Ecto neural progenitor cell (in vitro differentiated cells): ENCODE measurements around the gene STARD9.
A peak's percentile ranks its signal among the peaks of the same experiment; 100 is the strongest.
"Not testable (repeated sequence)": the region's sequence is repeated elsewhere in the genome, so short reads cannot be mapped to it uniquely, and the experiment has no call there.

Experiments
- DNase-seq: peaks from one replicate; pipeline ENCODE4 v3.0.0-alpha.2; 2018; ENCODE audit warnings: low spot score

STARD9 gene

GRCh38 chr15:42590619-42591237, 15.3 kb downstream of the STARD9 start:
- DNase-seq = no peak

GRCh38 chr15:42591238-42591934, 16.0 kb downstream of the STARD9 start:
- DNase-seq = no peak

GRCh38 chr15:42592716-42593115, 17.3 kb downstream of the STARD9 start:
- DNase-seq = no peak

GRCh38 chr15:42593143-42593542, 17.7 kb downstream of the STARD9 start:
- DNase-seq = no peak

GRCh38 chr15:42594095-42594494, 18.7 kb downstream of the STARD9 start:
- DNase-seq = no peak

GRCh38 chr15:42595626-42596240, 20.3 kb downstream of the STARD9 start:
- no peak for DNase-seq

GRCh38 chr15:42601316-42601715, 25.9 kb downstream of the STARD9 start:
- DNase-seq = not testable (repeated sequence)

- DNase-seq = no peak
Measured at GRCh38 chr15:42602501-42602900, 27.1 kb downstream of the STARD9 start.

- DNase-seq = no peak
Measured at GRCh38 chr15:42603978-42604377, 28.6 kb downstream of the STARD9 start.

- DNase-seq = no peak
Measured at GRCh38 chr15:42604894-42605744, 29.7 kb downstream of the STARD9 start.

- no peak for DNase-seq
Measured at GRCh38 chr15:42605796-42606195, 30.4 kb downstream of the STARD9 start.

GRCh38 chr15:42608110-42608531, 32.7 kb downstream of the STARD9 start:
- DNase-seq = no peak

GRCh38 chr15:42608752-42609488, 33.5 kb downstream of the STARD9 start:
- DNase-seq = no peak

GRCh38 chr15:42611532-42611931, 36.1 kb downstream of the STARD9 start:
- no peak for DNase-seq

- no peak for DNase-seq
Measured at GRCh38 chr15:42612367-42612912, 37.0 kb downstream of the STARD9 start.

GRCh38 chr15:42616107-42616506, 40.7 kb downstream of the STARD9 start:
- DNase-seq = no peak

GRCh38 chr15:42619656-42620371, 44.4 kb downstream of the STARD9 start:
- DNase-seq = peak; percentile 64

GRCh38 chr15:42621386-42621785, 46.0 kb downstream of the STARD9 start:
- no peak for DNase-seq

GRCh38 chr15:42621996-42622925, 46.9 kb downstream of the STARD9 start:
- no peak for DNase-seq

- no peak for DNase-seq
Measured at GRCh38 chr15:42623951-42624350, 48.5 kb downstream of the STARD9 start.
